Adrenal gland (tissue), 12 donors: Measurements from ENCODE around the gene TRAPPC8. TPM values are rescaled to one million over a fixed set of nuclear protein-coding genes. Genes with fewer than 3 reads are reported as not detected.

Source experiments
- DNase-seq, 7 donors: peaks; one replicate each; pipeline ENCODE4 v3.0.0-alpha.2; 2019 to 2020
- H3K27ac ChIP-seq, 5 donors: fragments of 200-600 bp; sonication (generic) in 4 of 5; 1 replicate in 3 of 5; 2 replicates in 2 of 5; pipeline versions ENCODE4 v1.5.1 to v1.8.0; 2016 to 2020; ENCODE audit warnings: mild to moderate bottlenecking in 1 of 5
- H3K27me3 ChIP-seq: fragments of 200-600 bp; 2 replicates; pipeline ENCODE4 v1.8.0; 2021
- H3K36me3 ChIP-seq, 2 donors: fragments of 200-600 bp; replicated peaks in 1 of 2; 1 replicate in 1 of 2; 2 replicates in 1 of 2; pipeline versions ENCODE4 v1.5.1 to v1.8.0; 2018 to 2022
- H3K4me1 ChIP-seq, 2 donors: fragments of 200-600 bp; replicated peaks in 1 of 2; 1 replicate in 1 of 2; 2 replicates in 1 of 2; pipeline versions ENCODE4 v1.5.1 to v1.8.0; 2018 to 2021
- H3K4me3 ChIP-seq, 4 donors: fragments of 200-600 bp; sonication (generic) in 3 of 4; one replicate each; pipeline ENCODE4 v1.5.1; 2016 to 2018
- H3K9me3 ChIP-seq, 3 donors: fragments of 200-600 bp; sonication (generic) in 1 of 3; replicated peaks in 1 of 3; 1 replicate in 2 of 3; 2 replicates in 1 of 3; pipeline versions ENCODE4 v1.5.1 to v1.8.0; 2016 to 2021
- CTCF ChIP-seq, 6 experiments: fragments of 450-650 bp in 4 of 6; fragments of 200-600 bp in 2 of 6; sonication (generic) in 1 of 6; IDR thresholded peaks; 1 replicate in 5 of 6; 2 replicates in 1 of 6; pipeline versions ENCODE4 v1.5.1 to v1.8.0; 2016 to 2021; ENCODE audit warnings: antibody characterized with exemption in 6 of 6, mild to moderate bottlenecking in 2 of 6, moderate library complexity in 1 of 6
- POLR2A ChIP-seq, 2 donors: fragments of 450-650 bp; IDR thresholded peaks; one replicate each; pipeline ENCODE4 v1.6.1; 2017; ENCODE audit warnings: antibody characterized with exemption in 2 of 2, mild to moderate bottlenecking in 2 of 2, moderate library complexity in 1 of 2
- WGBS, 4 donors: extraction: QIAGEN DNeasy Blood & Tissue Kit in 2 of 4; methylation state at CpG; one replicate each; pipeline versions ENCODE4 v1.1.5 to v1.1.7; 2013 to 2017; 5-methylcytosine and 5-hydroxymethylcytosine counted together
- intact Hi-C, 2 donors: fragments of 100-400 bp; cut with DNase I; formaldehyde crosslinking; loops; one replicate each; pipeline versions ENCODE4 v1.14.1 to v1.15.0; 2022 to 2023
- polyA plus RNA-seq, 3 donors: library from polyadenylated mRNA; stranded (reverse); fragments of 200-250 nt in 2 of 3; fragments of 350-450 nt in 1 of 3; fragmentation: Illumina TruSeq in 1 of 3; extraction: RNeasy Lipid Tissue Mini Kit (QIAGEN cat#74804) in 1 of 3; gene quantifications; one replicate each; pipeline ENCODE4 v1.2.3, GENCODE V29; 2013 to 2014
- small RNA-seq, 2 donors: library from RNA; depleted of rRNA; stranded (forward); fragments of <200 nt; gene quantifications; one replicate each; pipeline ENCODE3, GENCODE V24; 2016
- total RNA-seq, 9 donors: library from RNA; depleted of rRNA in 4 of 9; stranded (reverse); fragments of >200 nt in 4 of 9; fragments of 120-200 nt in 1 of 9; fragmentation: NEBNext Ultra II Directional in 1 of 9; extraction: Animal tissue kit (Norgen Biotek cat#: 25700) in 1 of 9; gene quantifications; one replicate each; pipeline versions ENCODE4 v1.1.0 to v1.2.4, GENCODE V29; 2013 to 2023
- donor health status: healthy with polysubstance abuse.
- donor health status: Bipolar disorder and iron deficiency.
- donor health status: DM: yes; HTN: yes; CAD: no.
- donor health status: DM: no; HTN: no; CAD: no.
- donor health status: DM: no; HTN: no; CAD: no.
- donor health status: DM: yes; HTN: yes; CAD: no.

The TRAPPC8 gene
- total and polyA plus RNA-seq, 12 donors: 12.8 to 69.6 (median 43.1) TPM

- 82 to 85% (median 84%) methylated on average over 10 of the region's 10 CpGs for WGBS, 4 donors
- Histone ChIP-seq H3K4me1 (no peaks in the 10 kb centered on the region), H3K27ac (no peak overlapping the region), H3K9me3 (no peaks in the 10 kb centered on the region), H3K4me3 (no peak overlapping the region), H3K36me3 (no peaks in the 10 kb centered on the region), H3K27me3 (no peaks in the 10 kb centered on the region)
- intact Hi-C loops: no loop called here
- no peak for DNase-seq
- TF ChIP-seq POLR2A (IDR thresholded peaks at IDR 0.05) (no peak), CTCF (IDR thresholded peaks at IDR 0.05) (no peak)
Observed at GRCh38 chr18:31789409-31789808, 153.5 kb downstream of the TRAPPC8 start.

- Histone ChIP-seq H3K4me1 (peaks cover 3 to 8% of the 10 kb centered on the region in 2 donors), H3K36me3 (no peaks in the 10 kb centered on the region), H3K4me3 (no peak overlapping the region), H3K9me3 (no peaks in the 10 kb centered on the region), H3K27ac (no peak overlapping the region), H3K27me3 (no peaks in the 10 kb centered on the region)
- no peak for TF ChIP-seq CTCF (IDR thresholded peaks at IDR 0.05)
- no peak for TF ChIP-seq POLR2A (IDR thresholded peaks at IDR 0.05)
- intact Hi-C loops: no loop called here
- no peak for DNase-seq
- 75 to 84% (median 79%) methylated on average over 3 of the region's 3 CpGs for WGBS, 4 donors
Observed at GRCh38 chr18:31783059-31783458, 159.9 kb downstream of the TRAPPC8 start.

Small RNAs within 50 kb of the gene (small RNA-seq; reads per million reads assigned to genes)
- 0 reads per million in 2 donors for gene RNU6-1050P

Other genes starting within 250 kb of the TRAPPC8 start
- under 1 TPM in 2 of 9 donors, not detected in 7; 0.06 to 0.47 TPM for gene SLC25A52, start 182.2 kb downstream of the TRAPPC8 start, total RNA-seq
- not detected for gene SLC25A52, start 182.2 kb downstream of the TRAPPC8 start, polyA plus RNA-seq
- gene RNF125, start 75.7 kb upstream of the TRAPPC8 start, total RNA-seq: 1 to 10 TPM in 8 of 9 donors, under 1 TPM in 1; 0.44 to 7.9 (median 2.3) TPM
- 1 to 10 TPM in 2 of 3 donors, under 1 TPM in 1; 0.80 to 2.5 (median 1.8) TPM for gene RNF125, start 75.7 kb upstream of the TRAPPC8 start, polyA plus RNA-seq
- gene RNF138, start 148.7 kb upstream of the TRAPPC8 start, total RNA-seq: 10 to 100 TPM in 8 of 9 donors, 1 to 10 TPM in 1; 5.8 to 41.6 (median 16.7) TPM
- gene RNF138, start 148.7 kb upstream of the TRAPPC8 start, polyA plus RNA-seq: 10 to 100 TPM in 1 of 3 donors, 1 to 10 TPM in 2; 5.2 to 10.0 (median 6.9) TPM
- not detected for gene MEP1B, start 246.9 kb upstream of the TRAPPC8 start, total RNA-seq
- gene MEP1B, start 246.9 kb upstream of the TRAPPC8 start, polyA plus RNA-seq: not detected